Stomach smooth muscle (tissue), 2 donors: Measurements from ENCODE around the gene CIAPIN1.

Experiments
- H3K27ac ChIP-seq: one replicate; pipeline ENCODE4 v1.7.0; 2013; ENCODE audit warnings: mild to moderate bottlenecking, low read length, inconsistent platforms
- H3K27me3 ChIP-seq, 2 donors: one replicate each; pipeline ENCODE4 v1.7.0; 2013; ENCODE audit warnings: low read length in 2 of 2; ENCODE audit not compliant: insufficient read depth in 2 of 2, control insufficient read depth in 1 of 2
- H3K36me3 ChIP-seq, 2 donors: one replicate each; pipeline ENCODE4 v1.7.0; 2013; ENCODE audit warnings: low read length in 2 of 2; ENCODE audit not compliant: control insufficient read depth in 2 of 2, insufficient read depth in 2 of 2
- H3K4me1 ChIP-seq: one replicate; pipeline ENCODE4 v1.7.0; 2013; ENCODE audit warnings: low read length; ENCODE audit not compliant: control insufficient read depth, insufficient read depth
- H3K4me3 ChIP-seq, 2 donors: one replicate each; pipeline ENCODE4 v1.7.0; 2013; ENCODE audit warnings: low read length in 2 of 2
- H3K9ac ChIP-seq, 2 donors: one replicate each; pipeline ENCODE4 v1.7.0; 2013; ENCODE audit warnings: low read length in 2 of 2, mild to moderate bottlenecking in 1 of 2
- H3K9me3 ChIP-seq, 2 donors: one replicate each; pipeline ENCODE4 v1.7.0; 2013; ENCODE audit warnings: low read length in 2 of 2; ENCODE audit not compliant: control insufficient read depth in 2 of 2
- donor health status: healthy.
- donor health status: Pancreatic carcinoma.

Gene CIAPIN1

DNA sequence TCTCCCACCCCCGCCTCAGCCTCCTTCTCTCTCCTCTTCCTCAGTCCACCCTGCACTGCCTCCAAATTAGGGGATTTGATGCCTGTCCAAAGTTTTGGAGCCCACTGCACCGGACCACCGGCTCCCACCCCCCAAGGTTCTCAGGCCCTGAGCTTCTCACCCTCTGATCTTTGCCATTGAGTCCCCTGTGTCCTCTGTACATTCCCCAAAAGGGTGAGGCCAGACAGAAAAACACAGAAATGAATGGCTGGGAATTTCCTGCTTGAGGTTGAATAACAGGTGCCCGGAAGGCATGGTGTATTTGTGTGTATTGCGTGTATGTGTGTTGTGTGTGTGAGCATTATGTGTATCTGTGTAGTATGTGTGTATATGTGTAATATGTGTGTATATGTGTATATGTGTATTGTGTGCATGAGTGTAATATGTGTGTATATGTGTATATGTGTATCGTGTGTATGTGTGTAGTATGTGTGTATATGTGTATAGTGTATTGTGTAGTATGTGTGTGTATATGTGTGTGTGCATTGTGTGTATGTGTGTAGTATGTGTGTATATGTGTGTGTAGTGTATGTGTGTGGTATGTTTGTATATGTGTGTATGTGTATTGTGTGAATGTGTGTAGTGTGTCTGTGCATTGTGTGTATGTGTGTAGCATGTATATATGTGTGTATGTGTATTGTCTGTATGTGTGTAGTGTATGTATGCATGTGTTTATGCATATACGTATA lies 58.7 kb downstream of the CIAPIN1 start:
- Histone ChIP-seq H3K36me3 (no peaks in the 10 kb centered on the region), H3K9me3 (no peaks in the 10 kb centered on the region), H3K4me1 (peaks cover 7% of the 10 kb centered on the region), H3K27me3 (no peaks in the 10 kb centered on the region), H3K27ac (no peak overlapping the region), H3K9ac (no peak overlapping the region), H3K4me3 (no peak overlapping the region)

DNA sequence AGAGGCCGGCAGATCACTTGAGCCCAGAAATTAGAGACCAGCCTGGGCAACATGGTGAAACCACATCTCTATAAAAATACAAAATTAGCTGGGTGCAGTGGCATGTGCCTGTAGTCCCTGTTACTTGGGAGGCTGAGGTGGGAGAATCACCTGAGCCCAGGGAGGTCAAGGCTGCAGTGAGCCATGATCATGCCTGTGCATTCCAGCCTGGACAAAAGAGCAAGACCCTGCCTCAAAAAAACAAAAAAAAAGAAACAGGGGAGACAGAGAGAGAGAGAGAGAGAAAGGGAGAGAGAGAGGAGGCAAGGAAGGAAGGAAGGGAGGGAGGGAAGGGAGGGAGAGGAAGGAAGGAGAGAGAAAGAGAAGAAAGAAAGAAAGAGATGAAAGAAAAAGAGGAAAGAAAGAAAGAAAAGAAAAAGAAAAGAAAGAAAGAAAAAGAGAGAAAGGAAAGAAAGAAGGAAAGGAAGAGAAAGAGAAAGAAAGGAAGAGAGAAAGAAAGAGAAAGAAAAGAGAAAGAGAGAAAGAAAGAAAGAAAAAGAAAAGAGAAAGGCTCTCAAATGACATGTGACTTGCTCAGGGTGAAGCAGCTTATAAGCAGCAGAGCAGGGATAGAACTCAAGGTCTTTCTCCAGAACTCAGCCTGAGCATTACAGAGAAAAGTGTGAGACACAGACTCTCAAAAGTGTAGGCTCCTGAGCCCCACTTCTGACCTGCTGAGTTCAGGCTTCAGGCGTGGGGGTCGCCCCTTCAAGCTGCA lies 59.4 kb downstream of the CIAPIN1 start:
- Histone ChIP-seq H3K36me3 (no peaks in the 10 kb centered on the region), H3K4me1 (peaks cover 7% of the 10 kb centered on the region), H3K9me3 (no peaks in the 10 kb centered on the region), H3K27me3 (no peaks in the 10 kb centered on the region), H3K9ac (no peak overlapping the region), H3K4me3 (no peak overlapping the region), H3K27ac (no peak overlapping the region)

DNA sequence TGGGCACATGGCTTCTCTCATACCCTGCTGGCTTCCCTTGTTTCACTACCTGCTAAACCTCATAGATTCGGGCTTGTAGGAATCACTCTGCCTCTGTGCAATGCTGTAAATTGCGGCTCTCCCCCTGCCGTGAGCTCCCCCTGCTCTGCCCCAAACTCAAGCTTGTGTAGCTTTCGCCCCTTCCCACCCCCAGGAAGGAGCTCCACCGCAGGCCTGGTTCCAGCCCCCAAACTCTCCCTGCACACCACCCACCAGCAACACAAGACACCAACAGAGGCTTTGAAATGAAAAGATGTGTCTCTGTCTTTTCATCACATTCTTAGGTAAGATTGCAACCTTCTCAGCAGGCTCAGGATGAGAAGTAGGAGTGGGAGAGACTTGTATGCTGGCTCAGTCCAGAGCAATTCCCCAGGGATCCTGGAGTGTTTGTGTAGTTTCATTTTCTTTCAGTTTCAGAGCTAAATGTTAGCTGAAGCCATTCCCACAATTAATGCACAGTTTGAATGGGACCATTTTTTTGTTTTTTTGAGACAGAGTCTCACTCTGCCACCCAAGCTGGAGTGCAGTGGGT lies 60.7 kb downstream of the CIAPIN1 start:
- Histone ChIP-seq H3K27me3 (no peaks in the 10 kb centered on the region), H3K9me3 (no peaks in the 10 kb centered on the region), H3K9ac (no peak overlapping the region), H3K27ac (no peak overlapping the region), H3K4me1 (peaks cover 7% of the 10 kb centered on the region), H3K4me3 (no peak overlapping the region), H3K36me3 (no peaks in the 10 kb centered on the region)

DNA sequence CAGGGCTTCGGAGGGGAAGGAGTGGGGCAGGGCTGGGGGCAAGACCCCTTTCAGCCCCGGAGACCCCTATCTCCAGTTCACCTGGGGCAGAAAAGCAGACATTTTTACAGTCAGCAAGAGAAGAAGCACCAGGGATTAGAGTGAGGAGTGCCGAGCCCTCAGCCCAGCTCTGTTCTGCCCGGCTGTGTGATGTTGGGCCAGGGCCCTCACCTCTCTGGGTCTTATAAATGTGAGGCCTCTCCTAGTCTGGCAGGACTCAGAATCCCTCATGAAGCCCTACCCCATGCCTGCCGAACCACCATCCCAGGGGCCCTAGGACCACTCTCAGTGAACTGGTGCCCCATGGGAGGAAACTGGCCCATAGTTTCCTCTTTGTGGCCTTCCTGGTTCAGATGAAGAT lies 62.1 kb downstream of the CIAPIN1 start:
- Histone ChIP-seq H3K4me3 (no peak overlapping the region), H3K4me1 (peaks cover 11% of the 10 kb centered on the region), H3K9ac (no peak overlapping the region), H3K9me3 (no peaks in the 10 kb centered on the region), H3K36me3 (no peaks in the 10 kb centered on the region), H3K27ac (no peak overlapping the region), H3K27me3 (no peaks in the 10 kb centered on the region)

DNA sequence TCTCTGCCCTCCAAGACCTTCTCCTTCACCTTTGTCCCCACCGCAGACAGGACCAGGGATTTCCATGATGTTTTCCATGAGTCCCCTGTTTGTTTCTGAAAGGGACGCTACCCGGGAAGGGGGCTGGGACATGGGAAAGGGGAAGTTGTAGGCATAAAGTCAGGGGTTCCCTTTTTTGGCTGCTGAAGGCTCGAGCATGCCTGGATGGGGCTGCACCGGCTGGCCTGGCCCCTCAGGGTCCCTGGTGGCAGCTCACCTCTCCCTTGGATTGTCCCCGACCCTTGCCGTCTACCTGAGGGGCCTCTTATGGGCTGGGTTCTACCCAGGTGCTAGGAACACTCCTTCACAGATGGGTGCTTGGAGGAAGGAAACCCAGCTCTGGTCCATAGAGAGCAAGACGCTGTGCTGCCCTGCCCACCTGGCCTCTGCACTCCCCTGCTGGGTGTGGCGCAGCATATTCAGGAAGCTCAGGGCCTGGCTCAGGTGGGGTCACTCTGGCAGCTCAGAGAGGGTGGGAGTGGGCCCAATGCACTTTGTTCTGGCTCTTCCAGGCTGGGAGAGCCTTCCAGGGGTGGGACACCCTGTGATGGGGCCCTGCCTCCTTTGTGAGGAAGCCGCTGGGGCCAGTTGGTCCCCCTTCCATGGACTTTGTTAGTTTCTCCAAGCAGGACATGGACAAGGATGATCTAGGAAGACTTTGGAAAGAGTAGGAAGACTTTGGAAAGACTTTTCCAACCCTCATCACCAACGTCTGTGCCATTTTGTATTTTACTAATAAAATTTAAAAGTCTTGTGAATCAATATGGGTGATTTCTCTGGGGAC lies 62.7 kb downstream of the CIAPIN1 start:
- Histone ChIP-seq H3K27ac (no peak overlapping the region), H3K4me1 (peaks cover 11% of the 10 kb centered on the region), H3K36me3 (peaks cover 0 to 3% of the 10 kb centered on the region in 2 donors), H3K27me3 (no peaks in the 10 kb centered on the region), H3K4me3 (no peak overlapping the region), H3K9ac (no peak overlapping the region), H3K9me3 (no peaks in the 10 kb centered on the region)

DNA sequence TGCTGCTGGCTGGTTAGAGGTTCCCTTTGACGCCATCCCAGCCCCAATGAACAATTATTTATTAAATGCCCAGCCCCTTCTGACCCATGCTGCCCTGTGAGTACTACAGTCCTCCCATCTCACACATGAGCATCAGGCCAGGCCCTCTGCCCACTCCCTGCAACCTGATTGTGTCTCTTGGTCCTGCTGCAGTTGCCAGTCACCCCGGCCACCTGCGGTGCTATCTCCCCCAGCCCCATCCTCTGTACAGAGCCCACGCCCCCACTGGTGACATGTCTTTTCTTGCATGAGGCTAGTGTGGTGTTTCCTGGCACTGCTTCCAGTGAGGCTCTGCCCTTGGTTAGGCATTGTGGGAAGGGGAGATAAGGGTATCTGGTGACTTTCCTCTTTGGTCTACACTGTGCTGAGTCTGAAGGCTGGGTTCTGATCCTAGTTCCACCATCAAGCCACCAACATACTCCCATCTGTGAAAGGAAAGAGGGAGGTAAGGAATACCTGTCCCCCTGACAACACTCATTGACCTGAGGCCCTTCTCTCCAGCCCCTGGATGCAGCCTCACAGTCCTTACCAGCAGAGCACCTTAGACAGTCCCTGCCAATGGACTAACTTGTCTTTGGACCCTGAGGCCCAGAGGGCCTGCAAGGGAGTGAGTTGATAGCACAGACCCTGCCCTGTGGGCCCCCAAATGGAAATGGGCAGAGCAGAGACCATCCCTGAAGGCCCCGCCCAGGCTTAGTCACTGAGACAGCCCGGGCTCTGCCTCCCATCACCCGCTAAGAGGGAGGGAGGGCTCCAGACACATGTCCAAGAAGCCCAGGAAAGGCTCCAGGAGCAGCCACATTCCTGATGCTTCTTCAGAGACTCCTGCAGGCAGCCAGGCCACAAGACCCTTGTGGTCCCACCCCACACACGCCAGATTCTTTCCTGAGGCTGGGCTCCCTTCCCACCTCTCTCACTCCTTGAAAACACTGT lies 63.6 kb downstream of the CIAPIN1 start:
- Histone ChIP-seq H3K4me3 (no peak overlapping the region), H3K27ac (no peak overlapping the region), H3K36me3 (peaks cover 0 to 4% of the 10 kb centered on the region in 2 donors), H3K9me3 (no peaks in the 10 kb centered on the region), H3K4me1 (peaks cover 11% of the 10 kb centered on the region), H3K9ac (no peak overlapping the region), H3K27me3 (no peaks in the 10 kb centered on the region)

DNA sequence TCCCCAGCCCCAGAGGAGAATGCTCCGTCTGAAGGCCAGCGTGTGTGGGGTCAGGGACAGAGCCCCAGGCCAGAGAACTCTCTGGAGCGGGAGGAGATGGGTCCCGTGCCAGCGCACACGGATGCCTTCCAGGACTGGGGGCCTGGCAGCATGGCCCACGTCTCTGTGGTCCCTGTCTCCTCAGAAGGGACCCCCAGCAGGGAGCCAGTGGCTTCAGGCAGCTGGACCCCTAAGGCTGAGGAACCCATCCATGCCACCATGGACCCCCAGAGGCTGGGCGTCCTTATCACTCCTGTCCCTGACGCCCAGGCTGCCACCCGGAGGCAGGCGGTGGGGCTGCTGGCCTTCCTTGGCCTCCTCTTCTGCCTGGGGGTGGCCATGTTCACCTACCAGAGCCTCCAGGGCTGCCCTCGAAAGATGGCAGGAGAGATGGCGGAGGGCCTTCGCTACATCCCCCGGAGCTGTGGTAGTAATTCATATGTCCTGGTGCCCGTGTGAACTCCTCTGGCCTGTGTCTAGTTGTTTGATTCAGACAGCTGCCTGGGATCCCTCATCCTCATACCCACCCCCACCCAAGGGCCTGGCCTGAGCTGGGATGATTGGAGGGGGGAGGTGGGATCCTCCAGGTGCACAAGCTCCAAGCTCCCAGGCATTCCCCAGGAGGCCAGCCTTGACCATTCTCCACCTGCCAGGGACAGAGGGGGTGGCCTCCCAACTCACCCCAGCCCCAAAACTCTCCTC lies 64.5 kb downstream of the CIAPIN1 start:
- no peaks in the 10 kb centered on the region for H3K27me3 ChIP-seq
- no peak overlapping the region for H3K4me3 ChIP-seq
- no peak overlapping the region for H3K9ac ChIP-seq
- H3K9me3 ChIP-seq: no peaks in the 10 kb centered on the region
- peaks cover 11% of the 10 kb centered on the region for H3K4me1 ChIP-seq
- peaks cover 0 to 4% of the 10 kb centered on the region in 2 donors for H3K36me3 ChIP-seq
- H3K27ac ChIP-seq: no peak overlapping the region

DNA sequence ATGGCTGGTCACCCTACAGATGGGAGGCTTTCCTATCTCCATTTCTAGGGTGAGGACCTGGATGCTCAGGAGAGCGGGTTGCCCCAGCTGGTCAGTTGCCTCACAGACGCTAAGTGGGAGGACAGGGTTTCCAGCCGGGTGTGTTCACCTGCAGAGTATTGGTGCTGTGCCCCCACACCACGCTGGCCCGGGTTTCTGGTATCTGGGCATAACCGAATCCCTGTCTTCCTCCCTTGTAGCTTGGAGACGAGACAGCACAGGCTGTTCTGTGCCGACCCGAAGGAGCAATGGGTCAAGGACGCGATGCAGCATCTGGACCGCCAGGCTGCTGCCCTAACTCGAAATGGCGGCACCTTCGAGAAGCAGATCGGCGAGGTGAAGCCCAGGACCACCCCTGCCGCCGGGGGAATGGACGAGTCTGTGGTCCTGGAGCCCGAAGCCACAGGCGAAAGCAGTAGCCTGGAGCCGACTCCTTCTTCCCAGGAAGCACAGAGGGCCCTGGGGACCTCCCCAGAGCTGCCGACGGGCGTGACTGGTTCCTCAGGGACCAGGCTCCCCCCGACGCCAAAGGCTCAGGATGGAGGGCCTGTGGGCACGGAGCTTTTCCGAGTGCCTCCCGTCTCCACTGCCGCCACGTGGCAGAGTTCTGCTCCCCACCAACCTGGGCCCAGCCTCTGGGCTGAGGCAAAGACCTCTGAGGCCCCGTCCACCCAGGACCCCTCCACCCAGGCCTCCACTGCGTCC lies 65.2 kb downstream of the CIAPIN1 start:
- H3K4me3 ChIP-seq: no peak overlapping the region
- H3K27ac ChIP-seq: no peak overlapping the region
- no peak overlapping the region for H3K9ac ChIP-seq
- no peaks in the 10 kb centered on the region for H3K9me3 ChIP-seq
- H3K27me3 ChIP-seq: no peaks in the 10 kb centered on the region
- H3K4me1 ChIP-seq: peaks cover 14% of the 10 kb centered on the region
- H3K36me3 ChIP-seq: peaks cover 0 to 4% of the 10 kb centered on the region in 2 donors
